ENCODE measurements around the gene AVPR2.

AVPR2 gene

GRCh38 chrX:153921070-153921469 is 16.6 kb downstream of the AVPR2 start:
- no peak for DNase-seq

GRCh38 chrX:153921511-153922446 is 17.3 kb downstream of the AVPR2 start:
- no peak for DNase-seq

GRCh38 chrX:153922932-153923857 is 18.7 kb downstream of the AVPR2 start:
- DNase-seq: peak; percentile 26

- peak; percentile 38 for DNase-seq
These were observed 19.8 kb downstream of the AVPR2 start for GRCh38 chrX:153924149-153924861.

GRCh38 chrX:153925387-153925738 is 20.9 kb downstream of the AVPR2 start:
- DNase-seq: no peak

GRCh38 chrX:153925739-153926551 is 21.5 kb downstream of the AVPR2 start, which contains the start of gene ARHGAP4:
TSS of gene ARHGAP4 (minus strand) at chrX:153926264. CDS start at chrX:153926202, 62 bp downstream.
- no peak for DNase-seq

GRCh38 chrX:153926552-153926857 is 22.0 kb downstream of the AVPR2 start:
- no peak for DNase-seq

GRCh38 chrX:153926858-153927671 is 22.6 kb downstream of the AVPR2 start:
- peak; percentile 56 for DNase-seq

- no peak for DNase-seq
These were observed 23.1 kb downstream of the AVPR2 start for GRCh38 chrX:153927672-153927921.

GRCh38 chrX:153927922-153928760 is 23.7 kb downstream of the AVPR2 start:
- DNase-seq: peak; percentile 98

- no peak for DNase-seq
These were observed 24.4 kb downstream of the AVPR2 start for GRCh38 chrX:153928846-153929245.

- DNase-seq: no peak
These were observed 25.1 kb downstream of the AVPR2 start for GRCh38 chrX:153929576-153929975.

- DNase-seq: no peak
These were observed 25.8 kb downstream of the AVPR2 start for GRCh38 chrX:153930011-153930910.

- DNase-seq: no peak
These were observed 26.7 kb downstream of the AVPR2 start for GRCh38 chrX:153931151-153931550.

GRCh38 chrX:153931748-153932147 is 27.3 kb downstream of the AVPR2 start:
- DNase-seq: no peak

GRCh38 chrX:153932220-153932915 is 27.9 kb downstream of the AVPR2 start:
- no peak for DNase-seq

GRCh38 chrX:153933748-153934147 is 29.3 kb downstream of the AVPR2 start:
- DNase-seq: no peak

GRCh38 chrX:153934148-153934761 is 29.8 kb downstream of the AVPR2 start:
- no peak for DNase-seq

Data from NCI-H345 (cell line).